GM06990 (cell line): ENCODE measurements around the gene PUM1.

Source experiments
- DNase-seq: peaks from one replicate; pipeline ENCODE4 v3.0.0-alpha.2; 2011; ENCODE audit not compliant: insufficient read length; ENCODE audit errors: extremely low read depth
- H3K27me3 ChIP-seq: replicated peaks from 2 replicates; pipeline ENCODE4 v1.6.0; 2011; ENCODE audit warnings: low read length; ENCODE audit not compliant: control insufficient read depth, insufficient read depth
- H3K36me3 ChIP-seq: 2 replicates; pipeline ENCODE4 v1.5.1; 2011; ENCODE audit warnings: low read length; ENCODE audit not compliant: control insufficient read depth, insufficient read depth
- H3K4me3 ChIP-seq: replicated peaks from 2 replicates; pipeline ENCODE4 v1.5.1; 2011; ENCODE audit warnings: low read depth, mild to moderate bottlenecking, control low read depth, low read length
- CTCF ChIP-seq: IDR thresholded peaks from 2 replicates; pipeline ENCODE4 v1.5.1; 2011; ENCODE audit warnings: low read length, control low read depth, mild to moderate bottlenecking, inconsistent platforms; ENCODE audit not compliant: insufficient read depth, poor library complexity, severe bottlenecking

The PUM1 gene

GRCh38 chr1:30964706-30965105 lies 100.8 kb downstream of the PUM1 start:
- no peak for TF ChIP-seq CTCF
- H3K36me3 ChIP-seq = peaks cover 30% of the 10 kb centered on the region
- no peaks in the 10 kb centered on the region for H3K27me3 ChIP-seq
- no peak for DNase-seq
- no peak overlapping the region for H3K4me3 ChIP-seq

GRCh38 chr1:30962609-30963508 lies 102.7 kb downstream of the PUM1 start:
- TF ChIP-seq CTCF = no peak
- H3K36me3 ChIP-seq = peaks cover 23% of the 10 kb centered on the region
- DNase-seq = no peak
- no peaks in the 10 kb centered on the region for H3K27me3 ChIP-seq
- no peak overlapping the region for H3K4me3 ChIP-seq

- peaks cover 11% of the 10 kb centered on the region for H3K36me3 ChIP-seq
- H3K4me3 ChIP-seq = no peak overlapping the region
- DNase-seq = no peak
- no peaks in the 10 kb centered on the region for H3K27me3 ChIP-seq
- no peak for TF ChIP-seq CTCF
These were observed 107.8 kb downstream of the PUM1 start for GRCh38 chr1:30957560-30958222.

GRCh38 chr1:30955448-30956015 lies 110.0 kb downstream of the PUM1 start:
- no peak for TF ChIP-seq CTCF
- H3K36me3 ChIP-seq = peaks cover 15% of the 10 kb centered on the region
- H3K4me3 ChIP-seq = no peak overlapping the region
- DNase-seq = no peak
- no peaks in the 10 kb centered on the region for H3K27me3 ChIP-seq

GRCh38 chr1:30953685-30954084 lies 111.8 kb downstream of the PUM1 start:
- Histone ChIP-seq H3K27me3 (no peaks in the 10 kb centered on the region), H3K36me3 (peaks cover 18% of the 10 kb centered on the region), H3K4me3 (no peak overlapping the region)
- no peak for DNase-seq
- no peak for TF ChIP-seq CTCF
